Mammary epithelial cell (primary cell): ENCODE data around the gene SORCS3.

ENCODE experiments used
- CTCF ChIP-seq, 2 donors: IDR thresholded peaks in 1 of 2; conservative IDR thresholded peaks in 1 of 2; 2 replicates each; pipeline ENCODE4 v1.5.1; 2011 to 2012; ENCODE audit warnings: inconsistent platforms in 2 of 2, low read length in 2 of 2, mild to moderate bottlenecking in 2 of 2, control low read depth in 1 of 2, low read depth in 1 of 2; ENCODE audit not compliant: insufficient read depth in 1 of 2; ENCODE audit errors: extremely low read depth in 1 of 2
- EZH2 ChIP-seq: IDR thresholded peaks from 2 replicates; pipeline ENCODE4 v1.6.1; 2012; ENCODE audit warnings: low read length, inconsistent platforms, borderline replicate concordance

GRCh38 chr10:104928734-104929133, 287.6 kb downstream of the SORCS3 start:
- TF ChIP-seq CTCF (conservative IDR thresholded peaks at IDR 0.05 in 1 of 2, IDR thresholded peaks at IDR 0.05 in 1 of 2; ENCODE audit: extremely low read depth in 1 of 2, insufficient read depth in 1 of 2, low read depth in 1 of 2, low read length in 2 of 2), result no peak
- no peak for TF ChIP-seq EZH2
